ENCODE measurements around the gene ARL13B.

GRCh38 chr3:94001191-94001590, 21.2 kb downstream of the ARL13B start:
- TF ChIP-seq CHD2 (IDR thresholded peaks at IDR 0.05; ENCODE audit: low read length, partially characterized antibody): no peak
- TF ChIP-seq SIN3A (IDR thresholded peaks at IDR 0.05; ENCODE audit: borderline replicate concordance, low read depth, low read length): no peak
- TF ChIP-seq, protein P1, sequence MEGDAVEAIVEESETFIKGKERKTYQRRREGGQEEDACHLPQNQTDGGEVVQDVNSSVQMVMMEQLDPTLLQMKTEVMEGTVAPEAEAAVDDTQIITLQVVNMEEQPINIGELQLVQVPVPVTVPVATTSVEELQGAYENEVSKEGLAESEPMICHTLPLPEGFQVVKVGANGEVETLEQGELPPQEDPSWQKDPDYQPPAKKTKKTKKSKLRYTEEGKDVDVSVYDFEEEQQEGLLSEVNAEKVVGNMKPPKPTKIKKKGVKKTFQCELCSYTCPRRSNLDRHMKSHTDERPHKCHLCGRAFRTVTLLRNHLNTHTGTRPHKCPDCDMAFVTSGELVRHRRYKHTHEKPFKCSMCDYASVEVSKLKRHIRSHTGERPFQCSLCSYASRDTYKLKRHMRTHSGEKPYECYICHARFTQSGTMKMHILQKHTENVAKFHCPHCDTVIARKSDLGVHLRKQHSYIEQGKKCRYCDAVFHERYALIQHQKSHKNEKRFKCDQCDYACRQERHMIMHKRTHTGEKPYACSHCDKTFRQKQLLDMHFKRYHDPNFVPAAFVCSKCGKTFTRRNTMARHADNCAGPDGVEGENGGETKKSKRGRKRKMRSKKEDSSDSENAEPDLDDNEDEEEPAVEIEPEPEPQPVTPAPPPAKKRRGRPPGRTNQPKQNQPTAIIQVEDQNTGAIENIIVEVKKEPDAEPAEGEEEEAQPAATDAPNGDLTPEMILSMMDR (IDR thresholded peaks at IDR 0.05): no peak
- TF ChIP-seq TCF12 (IDR thresholded peaks at IDR 0.05): no peak

All from SK-N-SH (cell line).